HEK293 (cell line): ENCODE measurements around the gene ASCL4.

ENCODE experiments used
- BCL11A ChIP-seq: fragments of 450-650 bp; formaldehyde crosslinking; IDR thresholded peaks from 2 replicates; pipeline ENCODE4 v1.5.1; 2016; ENCODE audit warnings: low read depth, missing biosample characterization, missing genetic modification characterization
- GLI4 ChIP-seq: fragments of 450-650 bp; formaldehyde crosslinking; IDR thresholded peaks from 2 replicates; pipeline ENCODE4 v1.5.1; 2016; ENCODE audit warnings: missing biosample characterization, missing genetic modification characterization
- KLF16 ChIP-seq: fragments of 450-650 bp; formaldehyde crosslinking; IDR thresholded peaks from 2 replicates; pipeline ENCODE4 v1.5.1; 2017; ENCODE audit warnings: missing biosample characterization, missing genetic modification characterization
- PRDM6 ChIP-seq: fragments of 450-650 bp; formaldehyde crosslinking; IDR thresholded peaks from 2 replicates; pipeline ENCODE4 v1.5.1; 2017; ENCODE audit warnings: missing biosample characterization, missing genetic modification characterization
- SCRT2 ChIP-seq: fragments of 450-650 bp; formaldehyde crosslinking; IDR thresholded peaks from 2 replicates; pipeline ENCODE4 v1.5.1; 2016; ENCODE audit warnings: missing biosample characterization, missing genetic modification characterization
- SP3 ChIP-seq: fragments of 450-650 bp; formaldehyde crosslinking; IDR thresholded peaks from 2 replicates; pipeline ENCODE4 v1.5.1; 2016; ENCODE audit warnings: missing biosample characterization, missing genetic modification characterization
- TCF7L2 ChIP-seq: IDR thresholded peaks from 2 replicates; pipeline ENCODE4 v1.6.1; 2011; ENCODE audit warnings: low read depth, mild to moderate bottlenecking, inconsistent platforms, low read length, moderate library complexity, borderline replicate concordance
- ZBTB17 ChIP-seq: fragments of 450-650 bp; formaldehyde crosslinking; IDR thresholded peaks from 2 replicates; pipeline ENCODE4 v1.5.1; 2016; ENCODE audit warnings: missing biosample characterization, missing genetic modification characterization
- ZBTB20 ChIP-seq: fragments of 450-650 bp; formaldehyde crosslinking; IDR thresholded peaks from 2 replicates; pipeline ENCODE4 v1.5.1; 2016; ENCODE audit warnings: missing biosample characterization, missing genetic modification characterization
- ZBTB48 ChIP-seq: fragments of 450-650 bp; formaldehyde crosslinking; IDR thresholded peaks from 2 replicates; pipeline ENCODE4 v1.5.1; 2016; ENCODE audit warnings: missing biosample characterization, missing genetic modification characterization
- ZEB2 ChIP-seq: fragments of 450-650 bp; formaldehyde crosslinking; IDR thresholded peaks from 2 replicates; pipeline ENCODE4 v1.5.1; 2016; ENCODE audit warnings: missing biosample characterization, missing genetic modification characterization
- ZFP37 ChIP-seq: fragments of 450-650 bp; formaldehyde crosslinking; IDR thresholded peaks from 2 replicates; pipeline ENCODE4 v1.5.1; 2016; ENCODE audit warnings: missing biosample characterization, missing genetic modification characterization
- ZFP41 ChIP-seq: fragments of 450-650 bp; formaldehyde crosslinking; IDR thresholded peaks from 2 replicates; pipeline ENCODE4 v1.5.1; 2016; ENCODE audit warnings: missing biosample characterization, missing genetic modification characterization, borderline replicate concordance
- ZIC2 ChIP-seq: fragments of 450-650 bp; formaldehyde crosslinking; IDR thresholded peaks from 2 replicates; pipeline ENCODE4 v1.5.1; 2016; ENCODE audit warnings: missing biosample characterization, missing genetic modification characterization
- ZNF155 ChIP-seq: fragments of 450-650 bp; formaldehyde crosslinking; IDR thresholded peaks from 2 replicates; pipeline ENCODE4 v1.5.1; 2016; ENCODE audit warnings: missing biosample characterization, missing genetic modification characterization
- ZNF169 ChIP-seq: fragments of 450-650 bp; formaldehyde crosslinking; IDR thresholded peaks from 2 replicates; pipeline ENCODE4 v1.5.1; 2016; ENCODE audit warnings: missing biosample characterization, missing genetic modification characterization
- ZNF223 ChIP-seq: fragments of 450-650 bp; formaldehyde crosslinking; IDR thresholded peaks from 2 replicates; pipeline ENCODE4 v1.5.1; 2016; ENCODE audit warnings: missing biosample characterization, missing genetic modification characterization
- ZNF292 ChIP-seq: fragments of 450-650 bp; formaldehyde crosslinking; IDR thresholded peaks from 2 replicates; pipeline ENCODE4 v1.5.1; 2016; ENCODE audit warnings: low read depth, missing biosample characterization, missing genetic modification characterization, borderline replicate concordance
- ZNF341 ChIP-seq: fragments of 450-650 bp; formaldehyde crosslinking; IDR thresholded peaks from 2 replicates; pipeline ENCODE4; 2016; ENCODE audit warnings: low read depth, missing biosample characterization, missing genetic modification characterization
- ZNF404 ChIP-seq: fragments of 450-650 bp; formaldehyde crosslinking; IDR thresholded peaks from 2 replicates; pipeline ENCODE4 v1.5.1; 2017; ENCODE audit warnings: missing biosample characterization, missing genetic modification characterization
- ZNF423 ChIP-seq: fragments of 450-650 bp; formaldehyde crosslinking; IDR thresholded peaks from 2 replicates; pipeline ENCODE4 v1.5.1; 2016; ENCODE audit warnings: missing biosample characterization, missing genetic modification characterization
- ZNF426 ChIP-seq: fragments of 450-650 bp; formaldehyde crosslinking; IDR thresholded peaks from 2 replicates; pipeline ENCODE4 v1.5.1; 2017; ENCODE audit warnings: missing biosample characterization, missing genetic modification characterization, mild to moderate bottlenecking, inconsistent platforms, moderate library complexity
- ZNF488 ChIP-seq: fragments of 450-650 bp; formaldehyde crosslinking; IDR thresholded peaks from 2 replicates; pipeline ENCODE4 v1.5.1; 2016; ENCODE audit warnings: missing biosample characterization, missing genetic modification characterization
- ZNF514 ChIP-seq: fragments of 450-650 bp; formaldehyde crosslinking; IDR thresholded peaks from 2 replicates; pipeline ENCODE4 v1.5.1; 2016; ENCODE audit warnings: missing biosample characterization, missing genetic modification characterization
- ZNF529 ChIP-seq: fragments of 450-650 bp; formaldehyde crosslinking; IDR thresholded peaks from 2 replicates; pipeline ENCODE4 v1.5.1; 2017; ENCODE audit warnings: missing genetic modification characterization, missing biosample characterization; ENCODE audit not compliant: insufficient replicate concordance
- ZNF544 ChIP-seq: fragments of 450-650 bp; formaldehyde crosslinking; IDR thresholded peaks from 2 replicates; pipeline ENCODE4 v1.5.0; 2017; ENCODE audit warnings: missing biosample characterization, missing genetic modification characterization
- ZNF629 ChIP-seq: fragments of 450-650 bp; formaldehyde crosslinking; IDR thresholded peaks from 2 replicates; pipeline ENCODE4 v1.5.1; 2017; ENCODE audit warnings: missing biosample characterization, missing genetic modification characterization
- ZNF645 ChIP-seq: fragments of 450-650 bp; formaldehyde crosslinking; IDR thresholded peaks from 2 replicates; pipeline ENCODE4; 2016; ENCODE audit warnings: missing biosample characterization, missing genetic modification characterization
- ZNF677 ChIP-seq: fragments of 450-650 bp; IDR thresholded peaks from 2 replicates; pipeline ENCODE4 v1.5.0; 2018; ENCODE audit warnings: missing biosample characterization, mild to moderate bottlenecking, missing genetic modification characterization, moderate library complexity
- ZNF707 ChIP-seq: fragments of 450-650 bp; formaldehyde crosslinking; IDR thresholded peaks from 2 replicates; pipeline ENCODE4 v1.5.1; 2016; ENCODE audit warnings: missing biosample characterization, missing genetic modification characterization
- ZNF837 ChIP-seq: fragments of 450-650 bp; formaldehyde crosslinking; IDR thresholded peaks from 2 replicates; pipeline ENCODE4 v1.5.1; 2016; ENCODE audit warnings: missing biosample characterization, missing genetic modification characterization
- ZSCAN30 ChIP-seq: fragments of 450-650 bp; IDR thresholded peaks from 2 replicates; pipeline ENCODE4 v1.5.1; 2018; ENCODE audit warnings: missing biosample characterization, mild to moderate bottlenecking, missing genetic modification characterization, moderate library complexity
- ZSCAN4 ChIP-seq: fragments of 450-650 bp; formaldehyde crosslinking; IDR thresholded peaks from 2 replicates; pipeline ENCODE4 v1.5.1; 2017; ENCODE audit warnings: missing biosample characterization, missing genetic modification characterization
- TF ChIP-seq, protein P1 (sequence below): fragments of 450-650 bp; formaldehyde crosslinking; IDR thresholded peaks from 2 replicates; pipeline ENCODE4 v1.5.1; 2016; ENCODE audit warnings: missing biosample characterization, missing genetic modification characterization
- TF ChIP-seq, protein P2 (sequence below): IDR thresholded peaks from 2 replicates; pipeline ENCODE4 v1.6.1; 2011; ENCODE audit warnings: mild to moderate bottlenecking, low read depth, low read length, borderline replicate concordance

Gene ASCL4

DNA sequence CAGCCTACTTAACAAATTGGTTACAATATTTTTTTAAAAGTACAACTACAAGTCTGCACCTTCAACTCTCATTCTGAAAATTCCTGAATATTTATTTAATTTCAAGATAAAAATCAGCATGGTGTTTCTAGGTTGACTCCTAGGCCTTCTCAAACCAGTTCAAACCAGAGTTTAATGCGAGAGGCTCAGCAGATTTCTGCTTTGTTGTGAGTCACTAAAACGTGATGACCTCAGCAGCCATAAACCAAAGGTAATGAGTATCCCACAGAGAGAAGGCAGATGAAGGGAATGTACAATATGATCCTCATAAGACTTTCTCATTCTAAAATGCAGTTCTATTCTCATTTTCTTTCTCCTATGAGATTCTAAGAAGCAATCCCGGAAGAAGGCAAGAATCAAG lies 15.1 kb upstream of the ASCL4 start (continued):
- peak; percentile 87 for TF ChIP-seq PRDM6 (tag by site-specific recombination)
- no peak for TF ChIP-seq ZNF426
- no peak for TF ChIP-seq ZNF404 (tag by site-specific recombination)
- no peak for TF ChIP-seq ZNF837 (tag by site-specific recombination)
- TF ChIP-seq ZNF341 (tag by site-specific recombination), result no peak
- TF ChIP-seq ZEB2 (tag by site-specific recombination), result peak; percentile 87
- no peak for TF ChIP-seq ZNF223 (tag by site-specific recombination)
- TF ChIP-seq ZSCAN4 (tag by site-specific recombination), result no peak
- no peak for TF ChIP-seq ZNF529
- no peak for TF ChIP-seq SP3
- no peak for TF ChIP-seq GLI4 (tag by site-specific recombination)
- TF ChIP-seq ZFP41 (tag by site-specific recombination), result no peak
- TF ChIP-seq ZSCAN30 (tag by site-specific recombination), result peak; percentile 42; the same call in 1 of the 2 replicates
- TF ChIP-seq ZNF292 (tag by site-specific recombination), result no peak
- TF ChIP-seq ZNF629 (tag by site-specific recombination), result peak; percentile 93
- TF ChIP-seq TCF7L2, result 0 out of 2 replicates have a peak, but pooled peaks have one; percentile 52
- TF ChIP-seq, protein P1, sequence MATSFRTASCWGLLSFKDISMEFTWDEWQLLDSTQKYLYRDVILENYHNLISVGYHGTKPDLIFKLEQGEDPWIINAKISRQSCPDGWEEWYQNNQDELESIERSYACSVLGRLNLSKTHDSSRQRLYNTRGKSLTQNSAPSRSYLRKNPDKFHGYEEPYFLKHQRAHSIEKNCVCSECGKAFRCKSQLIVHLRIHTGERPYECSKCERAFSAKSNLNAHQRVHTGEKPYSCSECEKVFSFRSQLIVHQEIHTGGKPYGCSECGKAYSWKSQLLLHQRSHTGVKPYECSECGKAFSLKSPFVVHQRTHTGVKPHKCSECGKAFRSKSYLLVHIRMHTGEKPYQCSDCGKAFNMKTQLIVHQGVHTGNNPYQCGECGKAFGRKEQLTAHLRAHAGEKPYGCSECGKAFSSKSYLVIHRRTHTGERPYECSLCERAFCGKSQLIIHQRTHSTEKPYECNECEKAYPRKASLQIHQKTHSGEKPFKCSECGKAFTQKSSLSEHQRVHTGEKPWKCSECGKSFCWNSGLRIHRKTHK (tag by site-specific recombination), result no peak
- TF ChIP-seq ZNF677 (tag by site-specific recombination), result no peak
- TF ChIP-seq ZFP37 (tag by site-specific recombination), result no peak
- TF ChIP-seq ZNF488 (tag by site-specific recombination), result no peak
- peak; percentile 52; the same call in 1 of the 2 replicates for TF ChIP-seq ZIC2 (tag by site-specific recombination)
- no peak for TF ChIP-seq ZBTB48 (tag by site-specific recombination)
- no peak for TF ChIP-seq BCL11A (tag by site-specific recombination)
- TF ChIP-seq KLF16 (tag by site-specific recombination), result no peak
- TF ChIP-seq ZNF544, result no peak
- TF ChIP-seq ZBTB20, result 0 out of 2 replicates have a peak, but pooled peaks have one; percentile 24
- TF ChIP-seq ZBTB17, result peak; percentile 73
- TF ChIP-seq ZNF645, result no peak
- no peak for TF ChIP-seq ZNF707 (tag by site-specific recombination)
- no peak for TF ChIP-seq ZNF423
- TF ChIP-seq SCRT2 (tag by site-specific recombination), result no peak
- TF ChIP-seq, protein P2, sequence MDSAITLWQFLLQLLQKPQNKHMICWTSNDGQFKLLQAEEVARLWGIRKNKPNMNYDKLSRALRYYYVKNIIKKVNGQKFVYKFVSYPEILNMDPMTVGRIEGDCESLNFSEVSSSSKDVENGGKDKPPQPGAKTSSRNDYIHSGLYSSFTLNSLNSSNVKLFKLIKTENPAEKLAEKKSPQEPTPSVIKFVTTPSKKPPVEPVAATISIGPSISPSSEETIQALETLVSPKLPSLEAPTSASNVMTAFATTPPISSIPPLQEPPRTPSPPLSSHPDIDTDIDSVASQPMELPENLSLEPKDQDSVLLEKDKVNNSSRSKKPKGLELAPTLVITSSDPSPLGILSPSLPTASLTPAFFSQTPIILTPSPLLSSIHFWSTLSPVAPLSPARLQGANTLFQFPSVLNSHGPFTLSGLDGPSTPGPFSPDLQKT, result no peak
- TF ChIP-seq ZNF155, result no peak
- TF ChIP-seq ZNF514 (tag by site-specific recombination), result no peak
- TF ChIP-seq ZNF169, result no peak
